GM19455 (cell line): ENCODE measurements around the gene FAM72A.
"Not testable (repeated sequence)": the region's sequence is repeated elsewhere in the genome, so short reads cannot be mapped to it uniquely, and the experiment has no call there.

Experiments
- ATAC-seq: cut with Tn5 transposase; IDR thresholded peaks from one replicate; pipeline ENCODE4 v1.9.1; 2021; ENCODE audit not compliant: unreplicated experiment

The FAM72A gene

GRCh38 chr1:206169794-206170193 lies 32.8 kb downstream of the FAM72A start:
- ATAC-seq = not testable (repeated sequence)

GRCh38 chr1:206167350-206168029 lies 35.1 kb downstream of the FAM72A start:
- ATAC-seq = not testable (repeated sequence)

GRCh38 chr1:206145771-206146290 lies 56.8 kb downstream of the FAM72A start:
- ATAC-seq = no peak

- ATAC-seq = no peak
These were observed 58.0 kb downstream of the FAM72A start for GRCh38 chr1:206144605-206145004.

- no peak for ATAC-seq
These were observed 59.0 kb downstream of the FAM72A start for GRCh38 chr1:206143537-206144172.

GRCh38 chr1:206142770-206143169 lies 59.9 kb downstream of the FAM72A start:
- no peak for ATAC-seq

- ATAC-seq = no peak
These were observed 60.6 kb downstream of the FAM72A start for GRCh38 chr1:206142011-206142410.

- no peak for ATAC-seq
These were observed 66.4 kb downstream of the FAM72A start for GRCh38 chr1:206136241-206136640.
